Upper lobe of left lung (tissue), 4 donors: ENCODE results near the gene ZBTB8A.

Experiments
- CTCF ChIP-seq, 6 experiments: fragments of 450-650 bp in 4 of 6; fragments of 200-600 bp in 2 of 6; sonication (generic) in 2 of 6; IDR thresholded peaks; one replicate each; pipeline ENCODE4 v1.5.1; 2016 to 2019; ENCODE audit warnings: antibody characterized with exemption in 6 of 6
- EP300 ChIP-seq, 4 donors: sonication (generic); formaldehyde crosslinking; IDR thresholded peaks; one replicate each; pipeline ENCODE4 v1.5.1; 2017; ENCODE audit warnings: antibody characterized with exemption in 4 of 4, control low read depth in 2 of 4
- POLR2A ChIP-seq, 4 donors: fragments of 450-650 bp; IDR thresholded peaks; one replicate each; pipeline ENCODE4 v1.5.1; 2016 to 2017; ENCODE audit warnings: antibody characterized with exemption in 4 of 4, mild to moderate bottlenecking in 2 of 4

GRCh38 chr1:32568929-32569328, 29.7 kb downstream of the ZBTB8A start:
- no peak for TF ChIP-seq CTCF (IDR thresholded peaks at IDR 0.05)
- no peak for TF ChIP-seq POLR2A (IDR thresholded peaks at IDR 0.05)
- TF ChIP-seq EP300 (IDR thresholded peaks at IDR 0.05): no peak
